OCI-LY1 (cell line): Measurements from ENCODE around the gene BPIFB4.

Experiments
- H2AFZ ChIP-seq: fragments of 200-600 bp; sonication (generic), shearing (Covaris generic); 2 replicates; pipeline ENCODE4 v1.6.0; 2014; ENCODE audit warnings: antibody characterized with exemption, mild to moderate bottlenecking, low read length
- H3F3A ChIP-seq: fragments of 200-600 bp; sonication (generic), shearing (Covaris generic); 2 replicates; pipeline ENCODE4 v1.6.0; 2014; ENCODE audit warnings: mild to moderate bottlenecking, antibody characterized with exemption, low read length, moderate library complexity; ENCODE audit not compliant: insufficient read depth
- H3K27ac ChIP-seq: fragments of 200-600 bp; sonication (generic); 2 replicates; pipeline ENCODE4 v1.5.1; 2014; ENCODE audit warnings: low read length, mixed run types, mild to moderate bottlenecking, low read depth; ENCODE audit not compliant: poor library complexity, severe bottlenecking
- H3K27me3 ChIP-seq: fragments of 200-600 bp; sonication (generic); 2 replicates; pipeline ENCODE4 v1.6.0; 2014; ENCODE audit warnings: antibody characterized with exemption, mild to moderate bottlenecking, low read length, moderate library complexity; ENCODE audit not compliant: insufficient read depth
- H3K36me3 ChIP-seq: fragments of 200-600 bp; sonication (generic); 2 replicates; pipeline ENCODE4 v1.6.1; 2014; ENCODE audit warnings: mild to moderate bottlenecking, antibody characterized with exemption, low read length, moderate library complexity, mixed read lengths; ENCODE audit not compliant: insufficient read depth
- H3K4me1 ChIP-seq: fragments of 200-600 bp; sonication (generic); 2 replicates; pipeline ENCODE4 v1.5.1; 2014; ENCODE audit warnings: mild to moderate bottlenecking, low read length, moderate library complexity; ENCODE audit not compliant: insufficient read depth, severe bottlenecking
- H3K4me2 ChIP-seq: fragments of 200-600 bp; sonication (generic), shearing (Covaris generic); 2 replicates; pipeline ENCODE4 v1.6.1; 2014; ENCODE audit warnings: low read length
- H3K4me3 ChIP-seq: fragments of 200-600 bp; sonication (generic); 2 replicates; pipeline ENCODE4 v1.5.1; 2014; ENCODE audit warnings: low read length, low read depth, mild to moderate bottlenecking, mixed read lengths; ENCODE audit not compliant: poor library complexity, severe bottlenecking
- H3K79me2 ChIP-seq: fragments of 200-600 bp; shearing (Covaris generic); 2 replicates; pipeline ENCODE4 v1.6.1; 2016; ENCODE audit warnings: mixed run types, low read length, mixed read lengths; ENCODE audit not compliant: insufficient read depth
- H3K9ac ChIP-seq: fragments of 200-600 bp; sonication (generic), shearing (Covaris generic); 2 replicates; pipeline ENCODE4 v1.6.1; 2014; ENCODE audit warnings: mild to moderate bottlenecking, low read length, mixed read lengths
- H3K9me2 ChIP-seq: fragments of 200-600 bp; sonication (generic), shearing (Covaris generic); 2 replicates; pipeline ENCODE4 v1.6.1; 2014; ENCODE audit warnings: low read depth, mild to moderate bottlenecking, low read length, mixed read lengths
- H3K9me3 ChIP-seq: fragments of 200-600 bp; shearing (Covaris generic); 2 replicates; pipeline ENCODE4 v1.6.1; 2014; ENCODE audit warnings: low read length, mixed read lengths
- H4K20me1 ChIP-seq: fragments of 200-600 bp; sonication (generic), shearing (Covaris generic); 2 replicates; pipeline ENCODE4 v1.6.0; 2016; ENCODE audit warnings: mild to moderate bottlenecking, low read length; ENCODE audit not compliant: insufficient read depth
- EZH2 ChIP-seq: fragments of 200-600 bp; sonication (generic), shearing (Covaris generic); IDR thresholded peaks from 2 replicates; pipeline ENCODE4 v1.8.0; 2017; ENCODE audit warnings: borderline replicate concordance, mixed run types, mild to moderate bottlenecking, antibody characterized with exemption, low read length, moderate library complexity, mixed read lengths
- TF ChIP-seq, protein P1 (sequence below): fragments of 200-600 bp; sonication (generic), shearing (Covaris generic); IDR thresholded peaks from 2 replicates; pipeline ENCODE4 v1.5.1; 2017; ENCODE audit warnings: mild to moderate bottlenecking, antibody characterized with exemption, low read length, moderate library complexity, mixed read lengths

Gene BPIFB4

DNA sequence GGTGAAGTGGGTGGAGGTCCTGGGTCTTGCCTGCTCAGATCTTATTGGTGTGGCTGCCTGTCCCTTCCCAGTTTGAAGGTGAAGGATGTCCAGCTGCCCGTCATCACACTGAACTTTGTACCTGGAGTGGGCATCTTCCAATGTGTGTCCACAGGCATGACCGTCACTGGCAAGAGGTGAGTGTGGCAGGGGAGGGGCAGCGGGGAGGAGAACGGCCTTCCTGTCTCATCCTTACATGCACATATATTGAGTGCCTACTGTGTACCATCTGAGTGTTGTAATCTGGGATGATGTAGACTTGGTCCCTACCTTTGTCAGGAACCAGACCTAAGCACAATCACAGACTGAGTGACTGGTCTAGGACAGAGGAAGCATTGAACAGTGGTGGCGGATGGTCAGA, 45.3 kb upstream of the BPIFB4 start:
- Histone ChIP-seq H4K20me1 (no peaks in the 10 kb centered on the region), H3K4me1 (no peaks in the 10 kb centered on the region), H3F3A (no peaks in the 10 kb centered on the region), H3K9ac (no peak overlapping the region), H3K27me3 (no peaks in the 10 kb centered on the region; the same call in 1 of the 2 replicates), H3K4me3 (no peak overlapping the region), H2AFZ (no peak overlapping the region), H3K79me2 (no peaks in the 10 kb centered on the region), H3K4me2 (no peak overlapping the region), H3K9me3 (no peaks in the 10 kb centered on the region), H3K9me2 (no peaks in the 10 kb centered on the region), H3K36me3 (no peaks in the 10 kb centered on the region), H3K27ac (no peak overlapping the region)
- no peak for TF ChIP-seq EZH2
- TF ChIP-seq, protein P1, sequence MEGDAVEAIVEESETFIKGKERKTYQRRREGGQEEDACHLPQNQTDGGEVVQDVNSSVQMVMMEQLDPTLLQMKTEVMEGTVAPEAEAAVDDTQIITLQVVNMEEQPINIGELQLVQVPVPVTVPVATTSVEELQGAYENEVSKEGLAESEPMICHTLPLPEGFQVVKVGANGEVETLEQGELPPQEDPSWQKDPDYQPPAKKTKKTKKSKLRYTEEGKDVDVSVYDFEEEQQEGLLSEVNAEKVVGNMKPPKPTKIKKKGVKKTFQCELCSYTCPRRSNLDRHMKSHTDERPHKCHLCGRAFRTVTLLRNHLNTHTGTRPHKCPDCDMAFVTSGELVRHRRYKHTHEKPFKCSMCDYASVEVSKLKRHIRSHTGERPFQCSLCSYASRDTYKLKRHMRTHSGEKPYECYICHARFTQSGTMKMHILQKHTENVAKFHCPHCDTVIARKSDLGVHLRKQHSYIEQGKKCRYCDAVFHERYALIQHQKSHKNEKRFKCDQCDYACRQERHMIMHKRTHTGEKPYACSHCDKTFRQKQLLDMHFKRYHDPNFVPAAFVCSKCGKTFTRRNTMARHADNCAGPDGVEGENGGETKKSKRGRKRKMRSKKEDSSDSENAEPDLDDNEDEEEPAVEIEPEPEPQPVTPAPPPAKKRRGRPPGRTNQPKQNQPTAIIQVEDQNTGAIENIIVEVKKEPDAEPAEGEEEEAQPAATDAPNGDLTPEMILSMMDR: no peak

DNA sequence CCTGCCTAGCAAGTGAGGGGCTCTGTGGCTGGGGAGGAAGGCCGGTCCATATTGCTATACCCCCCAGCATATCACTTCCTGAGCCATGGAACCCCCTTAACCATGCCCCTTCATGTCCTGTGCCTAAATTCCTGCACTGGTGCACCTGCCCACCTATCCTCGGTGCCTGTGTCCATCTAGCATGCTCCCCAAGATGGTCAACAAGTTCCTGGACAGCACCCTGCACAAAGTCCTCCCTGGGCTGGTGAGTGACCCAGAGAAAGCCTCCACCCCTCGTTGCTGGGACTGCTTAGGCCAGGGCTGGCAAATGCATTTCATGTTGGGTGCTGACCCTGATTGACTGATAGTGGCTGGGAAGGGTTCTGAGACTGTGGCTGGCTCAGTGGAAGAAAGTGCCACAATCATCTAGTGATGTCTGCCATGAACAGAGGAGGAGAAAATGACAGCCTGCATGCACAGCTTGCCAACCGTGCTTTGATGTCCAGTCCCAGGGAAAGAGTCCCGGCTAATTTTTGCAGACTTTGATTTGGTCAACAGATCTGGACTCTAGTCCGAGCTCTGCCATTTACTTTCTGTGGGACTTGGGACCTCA, 44.4 kb upstream of the BPIFB4 start:
- H3K9ac ChIP-seq: no peak overlapping the region
- no peaks in the 10 kb centered on the region for H4K20me1 ChIP-seq
- no peaks in the 10 kb centered on the region for H3F3A ChIP-seq
- no peaks in the 10 kb centered on the region for H3K9me3 ChIP-seq
- no peaks in the 10 kb centered on the region for H3K9me2 ChIP-seq
- H2AFZ ChIP-seq: no peak overlapping the region
- no peaks in the 10 kb centered on the region for H3K4me1 ChIP-seq
- H3K4me2 ChIP-seq: no peak overlapping the region
- no peak overlapping the region for H3K4me3 ChIP-seq
- no peaks in the 10 kb centered on the region for H3K36me3 ChIP-seq
- H3K27ac ChIP-seq: no peak overlapping the region
- no peaks in the 10 kb centered on the region; the same call in 1 of the 2 replicates for H3K27me3 ChIP-seq
- TF ChIP-seq, protein P1: no peak
- no peak for TF ChIP-seq EZH2
- H3K79me2 ChIP-seq: no peaks in the 10 kb centered on the region

DNA sequence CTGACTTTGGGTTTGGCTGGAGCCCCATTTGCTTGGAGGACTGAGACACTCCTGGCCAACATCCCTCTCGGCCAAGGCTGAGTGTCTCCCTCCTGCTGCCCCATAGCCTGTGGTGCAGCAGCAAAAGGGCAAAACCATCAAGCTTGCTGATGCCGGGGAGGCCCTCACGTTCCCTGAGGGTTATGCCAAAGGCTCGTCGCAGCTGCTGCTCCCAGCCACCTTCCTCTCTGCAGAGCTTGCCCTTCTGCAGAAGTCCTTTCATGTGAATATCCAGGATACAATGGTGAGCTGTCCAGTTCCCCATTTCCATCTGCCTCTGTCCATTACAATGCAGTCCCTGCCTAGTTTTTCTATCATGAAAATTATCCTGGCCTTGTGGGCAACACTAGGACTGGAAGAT, 42.0 kb upstream of the BPIFB4 start:
- no peaks in the 10 kb centered on the region for H3K36me3 ChIP-seq
- H4K20me1 ChIP-seq: no peaks in the 10 kb centered on the region
- TF ChIP-seq, protein P1: no peak
- no peak for TF ChIP-seq EZH2
- H3K9me2 ChIP-seq: no peaks in the 10 kb centered on the region
- H3K4me2 ChIP-seq: no peak overlapping the region
- H3K4me1 ChIP-seq: no peaks in the 10 kb centered on the region
- H3F3A ChIP-seq: no peaks in the 10 kb centered on the region
- no peak overlapping the region for H3K27ac ChIP-seq
- no peaks in the 10 kb centered on the region for H3K79me2 ChIP-seq
- H3K4me3 ChIP-seq: no peak overlapping the region
- H3K9ac ChIP-seq: no peak overlapping the region
- no peaks in the 10 kb centered on the region for H3K9me3 ChIP-seq
- H3K27me3 ChIP-seq: no peaks in the 10 kb centered on the region; the same call in 1 of the 2 replicates
- H2AFZ ChIP-seq: no peak overlapping the region
